Measurements from ENCODE around the gene IFIT1B. TPM values are rescaled to one million over a fixed set of nuclear protein-coding genes. Genes with fewer than 3 reads are reported as not detected.
"Not testable (repeated sequence)": the region's sequence is repeated elsewhere in the genome, so short reads cannot be mapped to it uniquely, and the experiment has no call there.

The IFIT1B gene
- total RNA-seq, 2 experiments from 2014 or later: 0.11 to 0.14 TPM

- H3K27me3 ChIP-seq (ENCODE audit: control insufficient read depth in 1 of 2, insufficient read depth in 2 of 2, low read length in 2 of 2): no peaks in the 10 kb centered on the region
- H3K4me3 ChIP-seq (ENCODE audit: low read length): no peak overlapping the region
- H3K27ac ChIP-seq (ENCODE audit: low read depth in 1 of 2, low read length in 2 of 2): no peak overlapping the region
- H3K36me3 Mint-ChIP-seq (ENCODE audit: low read depth): peaks cover 7% of the 10 kb centered on the region
- H3K27ac Mint-ChIP-seq: peak overlapping the region; percentile 48
- TF ChIP-seq CTCF (IDR thresholded peaks at IDR 0.05): no peak
- H3K4me1 ChIP-seq (ENCODE audit: insufficient read depth, low read length): peaks cover 21% of the 10 kb centered on the region
- ChIA-PET POLR2A (interaction anchor here (0.6 to 4.0 kb wide), 5 partner anchors 23 to 139 kb away, joined by 3 to 123 read pairs (median 4); partner anchors contain the start of genes IFIT2, IFIT5 and LIPA), CTCF (no interaction called here)
- H3K4me3 Mint-ChIP-seq: peak overlapping the region; percentile 93
- intact Hi-C loops (cut with DNase I, micrococcal nuclease): no loop called here
- no peaks in the 10 kb centered on the region for H3K9me3 ChIP-seq (ENCODE audit: control insufficient read depth in 1 of 2, insufficient read depth in 1 of 2, low read length in 2 of 2)
- H3K27me3 Mint-ChIP-seq: no peaks in the 10 kb centered on the region
- ATAC-seq (ENCODE audit: poor library complexity) (no peak), DNase-seq (no peak)
- H3K36me3 ChIP-seq (ENCODE audit: insufficient read depth, low read length): no peaks in the 10 kb centered on the region
- H3K9me3 Mint-ChIP-seq: no peaks in the 10 kb centered on the region
- H3K4me1 Mint-ChIP-seq (ENCODE audit: low read depth): peaks cover 35% of the 10 kb centered on the region
Observed at GRCh38 chr10:89390476-89391225, 12.8 kb downstream of the IFIT1B start.

GRCh38 chr10:89391226-89391576 lies 13.3 kb downstream of the IFIT1B start:
- ATAC-seq (ENCODE audit: poor library complexity); H3K27me3 Mint-ChIP-seq; H3K9me3 ChIP-seq (ENCODE audit: control insufficient read depth in 1 of 2, insufficient read depth in 1 of 2, low read length in 2 of 2); H3K4me3 ChIP-seq (ENCODE audit: low read length); intact Hi-C loops (cut with DNase I, micrococcal nuclease); H3K27ac ChIP-seq (ENCODE audit: low read depth in 1 of 2, low read length in 2 of 2); DNase-seq; H3K36me3 ChIP-seq (ENCODE audit: insufficient read depth, low read length); H3K9me3 Mint-ChIP-seq; CTCF ChIA-PET; H3K27me3 ChIP-seq (ENCODE audit: control insufficient read depth in 1 of 2, insufficient read depth in 2 of 2, low read length in 2 of 2): not testable (repeated sequence)
- POLR2A ChIA-PET: interaction anchor here (0.6 to 4.0 kb wide), 3 partner anchors 23 to 90 kb away, joined by 3 to 123 read pairs (median 4); partner anchors contain the start of gene IFIT5
- Mint-ChIP-seq H3K27ac (peak overlapping the region; percentile 48), H3K4me1 (ENCODE audit: low read depth) (peaks cover 39% of the 10 kb centered on the region), H3K36me3 (ENCODE audit: low read depth) (peaks cover 11% of the 10 kb centered on the region), H3K4me3 (peak overlapping the region; percentile 93)
- peaks cover 21% of the 10 kb centered on the region for H3K4me1 ChIP-seq (ENCODE audit: insufficient read depth, low read length)

- intact Hi-C loops (cut with DNase I, micrococcal nuclease): loop anchor here (1.0 to 2.0 kb wide), 3 partner anchors 21 to 89 kb away; partner anchors contain the start of genes IFIT2 (in 1 of the 2) and IFIT5 (in 1 of the 2)
- peak; percentile 94 for ATAC-seq (ENCODE audit: poor library complexity)
- ChIA-PET POLR2A (interaction anchor here (0.6 to 4.0 kb wide), 15 partner anchors 11 to 1573 kb away, joined by 3 to 123 read pairs (median 4); partner anchors contain the start of genes FAS, IFIT2, IFIT3 and IFIT5), CTCF (interaction anchor here (0.6 to 2.0 kb wide), 2 partner anchors 23 to 313 kb away, joined by 3 to 7 read pairs; no protein-coding TSS in a partner anchor)
- peak in 12 of 14 experiments; percentile 6 to 92 (median 52) for DNase-seq
- Mint-ChIP-seq H3K27me3 (no peaks in the 10 kb centered on the region), H3K4me3 (peak within 1 kb of the TSS; percentile 93), H3K9me3 (no peaks in the 10 kb centered on the region), H3K27ac (peak within 1 kb of the TSS; percentile 93), H3K36me3 (ENCODE audit: low read depth) (peaks cover 18% of the 10 kb centered on the region), H3K4me1 (ENCODE audit: low read depth) (peaks cover 47% of the 10 kb centered on the region)
- H3K27ac ChIP-seq (ENCODE audit: low read depth in 1 of 2, low read length in 2 of 2): peak within 1 kb of the TSS; percentile 58 to 60
- peak within 1 kb of the TSS; percentile 60 for H3K4me3 ChIP-seq (ENCODE audit: low read length)
- peaks cover 21% of the 10 kb centered on the region for H3K4me1 ChIP-seq (ENCODE audit: insufficient read depth, low read length)
- H3K9me3 ChIP-seq (ENCODE audit: control insufficient read depth in 1 of 2, insufficient read depth in 1 of 2, low read length in 2 of 2): no peaks in the 10 kb centered on the region
- no peaks in the 10 kb centered on the region for H3K36me3 ChIP-seq (ENCODE audit: insufficient read depth, low read length)
- no peak for TF ChIP-seq CTCF (IDR thresholded peaks at IDR 0.05)
- H3K27me3 ChIP-seq (ENCODE audit: control insufficient read depth in 1 of 2, insufficient read depth in 2 of 2, low read length in 2 of 2): no peaks in the 10 kb centered on the region
Observed at GRCh38 chr10:89391907-89392756, 14.3 kb downstream of the IFIT1B start, which contains the start of gene IFIT1. Gene IFIT1, plus strand, starts transcription at chr10:89392623. Its CDS starts 90 bp downstream, at chr10:89392713.

Data from CD4-positive, alpha-beta T cell (primary cell).